H9 (cell line): ENCODE data around the gene SLIRP. TPM values are rescaled to one million over a fixed set of nuclear protein-coding genes. Genes with fewer than 3 reads are reported as not detected.

ENCODE experiments used
- DNase-seq: peaks from one replicate; pipeline ENCODE4 v3.0.0-alpha.2; 2017
- H2AFZ ChIP-seq: one replicate; pipeline ENCODE4 v1.6.1; 2013; ENCODE audit warnings: mild to moderate bottlenecking, low read length, control low read depth, moderate library complexity
- H2AK5ac ChIP-seq: 2 replicates; pipeline ENCODE4 v1.6.1; 2013; ENCODE audit warnings: low read length, control low read depth, mixed read lengths; ENCODE audit not compliant: insufficient read length
- H2BK120ac ChIP-seq: one replicate; pipeline ENCODE4 v1.6.1; 2013; ENCODE audit warnings: low read depth, mild to moderate bottlenecking, low read length, control low read depth, inconsistent platforms; ENCODE audit not compliant: poor library complexity, severe bottlenecking
- H2BK12ac ChIP-seq: 2 replicates; pipeline ENCODE4 v1.6.1; 2013; ENCODE audit warnings: low read length, control low read depth, mixed read lengths, low read depth; ENCODE audit not compliant: insufficient read length
- H2BK15ac ChIP-seq: 2 replicates; pipeline ENCODE4 v1.6.1; 2013; ENCODE audit warnings: low read depth, low read length, control low read depth
- H2BK20ac ChIP-seq: one replicate; pipeline ENCODE4 v1.6.1; 2013; ENCODE audit warnings: low read depth, mild to moderate bottlenecking, low read length, control low read depth, inconsistent platforms; ENCODE audit not compliant: poor library complexity, severe bottlenecking
- H2BK5ac ChIP-seq: 2 replicates; pipeline ENCODE4 v1.6.1; 2013; ENCODE audit warnings: low read length, control low read depth, mixed read lengths; ENCODE audit not compliant: insufficient read length
- H3K14ac ChIP-seq: 2 replicates; pipeline ENCODE4 v1.6.1; 2013; ENCODE audit warnings: low read length, control low read depth; ENCODE audit not compliant: insufficient read depth
- H3K18ac ChIP-seq: 2 replicates; pipeline ENCODE4 v1.6.1; 2013; ENCODE audit warnings: low read depth, mild to moderate bottlenecking, mixed read lengths, low read length, control low read depth; ENCODE audit not compliant: insufficient read length
- H3K23ac ChIP-seq: 2 replicates; pipeline ENCODE4 v1.6.1; 2013; ENCODE audit warnings: low read length, control low read depth, mixed read lengths, low read depth; ENCODE audit not compliant: insufficient read length
- H3K23me2 ChIP-seq: 2 replicates; pipeline ENCODE4 v1.6.1; 2013; ENCODE audit warnings: low read depth, mild to moderate bottlenecking, mixed read lengths, low read length, control low read depth; ENCODE audit not compliant: insufficient read length, poor library complexity, severe bottlenecking
- H3K27ac ChIP-seq: 2 replicates; pipeline ENCODE4 v1.5.1; 2013; ENCODE audit warnings: low read length, control low read depth, mixed read lengths, low read depth; ENCODE audit not compliant: insufficient read length
- H3K27me3 ChIP-seq: 2 replicates; pipeline ENCODE4 v1.6.1; 2013; ENCODE audit warnings: low read length, control low read depth, inconsistent platforms; ENCODE audit not compliant: insufficient read depth
- H3K4ac ChIP-seq: 2 replicates; pipeline ENCODE4 v1.6.1; 2013; ENCODE audit warnings: low read depth, mild to moderate bottlenecking, control low read depth, inconsistent platforms, low read length, moderate library complexity
- H3K4me1 ChIP-seq: 2 replicates; pipeline ENCODE4 v1.6.1; 2013; ENCODE audit warnings: low read length, control low read depth, inconsistent platforms; ENCODE audit not compliant: insufficient read depth
- H3K4me2 ChIP-seq: 2 replicates; pipeline ENCODE4 v1.6.1; 2013; ENCODE audit warnings: low read length, control low read depth, mixed read lengths; ENCODE audit not compliant: insufficient read length, insufficient read depth
- H3K56ac ChIP-seq: 2 replicates; pipeline ENCODE4 v1.6.1; 2013; ENCODE audit warnings: low read depth, mild to moderate bottlenecking, mixed read lengths, low read length, control low read depth; ENCODE audit not compliant: insufficient read length
- H3K79me1 ChIP-seq: 2 replicates; pipeline ENCODE4 v1.6.1; 2013; ENCODE audit warnings: low read depth, mild to moderate bottlenecking, moderate library complexity, low read length, control low read depth, inconsistent platforms; ENCODE audit not compliant: insufficient read depth, poor library complexity, severe bottlenecking
- H3K79me2 ChIP-seq: 2 replicates; pipeline ENCODE4 v1.6.1; 2013; ENCODE audit warnings: low read length, control low read depth, inconsistent platforms; ENCODE audit not compliant: insufficient read depth
- H3K9ac ChIP-seq: 2 replicates; pipeline ENCODE4 v1.6.1; 2013; ENCODE audit warnings: low read length, control low read depth, mixed read lengths; ENCODE audit not compliant: insufficient read length; ENCODE audit errors: extremely low read depth
- H3K9me3 ChIP-seq: one replicate; pipeline ENCODE4 v1.6.1; 2013; ENCODE audit warnings: low read depth, low read length, inconsistent platforms; ENCODE audit not compliant: control insufficient read depth
- H3T11ph ChIP-seq: one replicate; pipeline ENCODE4 v1.6.1; 2013; ENCODE audit warnings: mild to moderate bottlenecking, low read length, control low read depth, inconsistent platforms
- H4K20me1 ChIP-seq: one replicate; pipeline ENCODE4 v1.6.1; 2013; ENCODE audit not compliant: control insufficient read depth, insufficient read length, insufficient read depth
- H4K5ac ChIP-seq: 2 replicates; pipeline ENCODE4 v1.6.1; 2013; ENCODE audit warnings: low read depth, mild to moderate bottlenecking, mixed read lengths, low read length, control low read depth; ENCODE audit not compliant: insufficient read length
- H4K8ac ChIP-seq: replicated peaks from 2 replicates; pipeline ENCODE4 v1.6.1; 2013; ENCODE audit warnings: low read length, control low read depth, mixed read lengths, low read depth; ENCODE audit not compliant: insufficient read length
- H4K91ac ChIP-seq: 2 replicates; pipeline ENCODE4 v1.6.1; 2013; ENCODE audit warnings: low read depth, mild to moderate bottlenecking, moderate library complexity, mixed read lengths, low read length, control low read depth; ENCODE audit not compliant: insufficient read length
- H3K27ac Mint-ChIP-seq, 3 experiments: 2 replicates in 2 of 3; 3 replicates in 1 of 3; pipeline ENCODE4 v1.8.0; 2020 to 2021; ENCODE audit warnings: mixed read lengths in 3 of 3, mild to moderate bottlenecking in 1 of 3, moderate library complexity in 1 of 3
- H3K27me3 Mint-ChIP-seq: 2 replicates; pipeline ENCODE4 v1.8.0; 2021; ENCODE audit warnings: low read depth, mild to moderate bottlenecking, moderate library complexity, mixed read lengths
- H3K36me3 Mint-ChIP-seq, 3 experiments: 2 replicates in 2 of 3; 3 replicates in 1 of 3; pipeline ENCODE4 v1.8.0; 2020 to 2021; ENCODE audit warnings: low read depth in 3 of 3, mixed read lengths in 3 of 3; ENCODE audit not compliant: insufficient read depth in 1 of 3
- H3K4me1 Mint-ChIP-seq, 2 experiments: 2 replicates each; pipeline ENCODE4 v1.8.0; 2020; ENCODE audit warnings: mixed read lengths in 2 of 2
- H3K4me3 Mint-ChIP-seq, 2 experiments: 2 replicates in 1 of 2; 3 replicates in 1 of 2; pipeline ENCODE4 v1.8.0; 2020 to 2021; ENCODE audit warnings: mild to moderate bottlenecking in 2 of 2, mixed read lengths in 2 of 2, moderate library complexity in 1 of 2
- H3K9me3 Mint-ChIP-seq, 2 experiments: 2 replicates in 1 of 2; 3 replicates in 1 of 2; pipeline ENCODE4 v1.8.0; 2020; ENCODE audit warnings: mild to moderate bottlenecking in 2 of 2, mixed read lengths in 2 of 2, moderate library complexity in 1 of 2
- WGBS: extraction: QIAGEN DNeasy Blood & Tissue Kit; methylation state at CpG from one replicate; pipeline ENCODE4 v1.1.7; 2013; ENCODE audit warnings: missing lambda C conversion rate, low lambda C conversion rate, mixed read lengths; ENCODE audit not compliant: insufficient read length; ENCODE audit errors: extremely low coverage; 5-methylcytosine and 5-hydroxymethylcytosine counted together
- total RNA-seq: library from RNA; stranded (reverse); gene quantifications from 2 replicates; pipeline ENCODE4 v1.2.1, GENCODE V29; 2021
- TF ChIP-seq, protein P1 (sequence below): fragments of 200-600 bp; sonication (generic); conservative IDR thresholded peaks from 3 replicates; pipeline ENCODE4 v1.8.0; 2021; ENCODE audit warnings: antibody characterized with exemption, mild to moderate bottlenecking

The SLIRP gene
- total RNA-seq, 1 experiment from 2014 or later = 337 TPM

DNA sequence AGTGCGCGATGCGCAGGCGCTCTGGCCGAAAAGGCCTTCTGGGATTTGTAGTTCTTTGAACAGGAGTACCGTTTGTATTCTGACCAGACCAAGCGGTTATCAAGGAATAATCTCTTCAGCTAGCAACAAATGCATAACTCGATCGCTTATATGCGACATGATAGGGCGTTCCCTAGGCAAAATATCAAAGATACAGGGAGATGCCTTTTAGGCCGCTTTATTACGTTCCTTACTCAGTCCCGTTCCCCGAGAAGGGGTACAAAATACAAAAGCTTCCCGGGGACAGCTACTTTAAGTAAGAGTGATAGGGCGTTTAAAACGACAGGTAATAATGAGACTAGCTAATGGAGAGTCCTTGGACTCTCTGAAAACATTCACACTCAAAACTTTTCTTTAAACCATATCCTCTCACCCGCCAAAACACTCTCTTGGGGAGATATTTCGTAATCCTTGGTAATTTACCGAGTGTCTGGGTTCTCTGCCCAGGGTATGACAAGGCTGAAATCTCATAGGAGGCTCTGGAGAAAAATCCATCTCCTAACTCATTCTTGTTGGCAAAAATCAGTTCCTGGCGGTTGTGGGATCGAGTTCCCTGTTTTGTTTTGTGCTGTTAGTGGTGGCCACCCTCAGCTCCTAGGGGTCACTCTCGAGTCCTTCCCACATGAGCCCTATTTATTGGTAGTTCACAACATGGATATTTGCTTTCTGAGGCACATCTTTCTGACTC is 53.5 kb downstream of the SLIRP start:
- 0 out of 2 replicates have a peak, but pooled peaks cover 2% of the 10 kb centered on the region for H3K27me3 ChIP-seq
- H3K9me3 ChIP-seq = no peaks in the 10 kb centered on the region
- H2AK5ac ChIP-seq = no peak overlapping the region
- peak overlapping the region; percentile 35 for H2AFZ ChIP-seq
- no peaks in the 10 kb centered on the region; the same call in 1 of the 2 replicates for H3K27me3 Mint-ChIP-seq
- no peak overlapping the region for H3K23ac ChIP-seq
- H4K5ac ChIP-seq = no peak overlapping the region
- peak overlapping the region; percentile 97 to 98 for H3K4me3 Mint-ChIP-seq
- H3K36me3 Mint-ChIP-seq = peaks cover 6 to 17% (median 8%) of the 10 kb centered on the region in 3 experiments; a peak in 6 of 7 replicates
- H2BK120ac ChIP-seq = no peak overlapping the region
- DNase-seq = peak; percentile 64
- no peak overlapping the region for H3K18ac ChIP-seq
- H3K23me2 ChIP-seq = peaks cover 7% of the 10 kb centered on the region
- H2BK5ac ChIP-seq = no peak overlapping the region
- H3K4me1 ChIP-seq = no peaks in the 10 kb centered on the region
- no peak overlapping the region for H3K56ac ChIP-seq
- peak overlapping the region; percentile 34 for H3K9ac ChIP-seq
- H2BK20ac ChIP-seq = no peak overlapping the region
- no peaks in the 10 kb centered on the region for H4K20me1 ChIP-seq
- no peak overlapping the region for H3T11ph ChIP-seq
- no peak overlapping the region for H2BK12ac ChIP-seq
- TF ChIP-seq, protein P1, sequence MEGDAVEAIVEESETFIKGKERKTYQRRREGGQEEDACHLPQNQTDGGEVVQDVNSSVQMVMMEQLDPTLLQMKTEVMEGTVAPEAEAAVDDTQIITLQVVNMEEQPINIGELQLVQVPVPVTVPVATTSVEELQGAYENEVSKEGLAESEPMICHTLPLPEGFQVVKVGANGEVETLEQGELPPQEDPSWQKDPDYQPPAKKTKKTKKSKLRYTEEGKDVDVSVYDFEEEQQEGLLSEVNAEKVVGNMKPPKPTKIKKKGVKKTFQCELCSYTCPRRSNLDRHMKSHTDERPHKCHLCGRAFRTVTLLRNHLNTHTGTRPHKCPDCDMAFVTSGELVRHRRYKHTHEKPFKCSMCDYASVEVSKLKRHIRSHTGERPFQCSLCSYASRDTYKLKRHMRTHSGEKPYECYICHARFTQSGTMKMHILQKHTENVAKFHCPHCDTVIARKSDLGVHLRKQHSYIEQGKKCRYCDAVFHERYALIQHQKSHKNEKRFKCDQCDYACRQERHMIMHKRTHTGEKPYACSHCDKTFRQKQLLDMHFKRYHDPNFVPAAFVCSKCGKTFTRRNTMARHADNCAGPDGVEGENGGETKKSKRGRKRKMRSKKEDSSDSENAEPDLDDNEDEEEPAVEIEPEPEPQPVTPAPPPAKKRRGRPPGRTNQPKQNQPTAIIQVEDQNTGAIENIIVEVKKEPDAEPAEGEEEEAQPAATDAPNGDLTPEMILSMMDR = peak; percentile 51; the same call in 2 of the 3 replicates
- WGBS = no CpG with 5 or more reads among the region's 24 CpGs
- peak overlapping the region; percentile 84 for H3K4me2 ChIP-seq
- H3K9me3 Mint-ChIP-seq = no peaks in the 10 kb centered on the region
- peaks cover 30 to 35% of the 10 kb centered on the region in 2 experiments for H3K4me1 Mint-ChIP-seq
- peaks cover 6% of the 10 kb centered on the region for H3K79me1 ChIP-seq
- H4K91ac ChIP-seq = no peak overlapping the region
- no peak overlapping the region for H3K14ac ChIP-seq
- H3K27ac Mint-ChIP-seq = peak overlapping the region; percentile 77 to 99 (median 78)
- no peak overlapping the region for H2BK15ac ChIP-seq
- peaks cover 4% of the 10 kb centered on the region; the same call in 1 of the 2 replicates for H3K79me2 ChIP-seq
- H3K27ac ChIP-seq = no peak overlapping the region
- H4K8ac ChIP-seq = no peak overlapping the region
- no peak overlapping the region for H3K4ac ChIP-seq
